Fibroblast of lung (primary cell): ENCODE measurements around the gene MYBL2. TPM values are rescaled to one million over a fixed set of nuclear protein-coding genes. Genes with fewer than 3 reads are reported as not detected.

ENCODE experiments used
- DNase-seq, 2 donors: peaks; one replicate each; pipeline versions ENCODE4 v3.0.0 to v3.0.0-alpha.2; 2010; ENCODE audit warnings: low read depth in 2 of 2
- H2AFZ ChIP-seq: 2 replicates; pipeline ENCODE4 v1.5.1; 2012; ENCODE audit warnings: low read length, control low read depth, inconsistent platforms
- H3K27ac ChIP-seq: 2 replicates; pipeline ENCODE4 v1.5.1; 2011; ENCODE audit warnings: low read length, control low read depth; ENCODE audit not compliant: insufficient read depth
- H3K27me3 ChIP-seq: 2 replicates; pipeline ENCODE4 v1.5.1; 2011; ENCODE audit warnings: mild to moderate bottlenecking, low read length; ENCODE audit not compliant: control insufficient read depth, insufficient read depth
- H3K36me3 ChIP-seq: 2 replicates; pipeline ENCODE4 v1.5.1; 2011; ENCODE audit warnings: low read length; ENCODE audit not compliant: control insufficient read depth, insufficient read depth
- H3K4me1 ChIP-seq: 2 replicates; pipeline ENCODE4 v1.5.1; 2011; ENCODE audit warnings: low read length; ENCODE audit not compliant: control insufficient read depth, insufficient read depth; ENCODE audit errors: extremely low read depth
- H3K4me2 ChIP-seq: 2 replicates; pipeline ENCODE4 v1.5.1; 2011; ENCODE audit warnings: low read length, control low read depth; ENCODE audit not compliant: insufficient read depth; ENCODE audit errors: extremely low read depth
- H3K4me3 ChIP-seq, 4 experiments: fragments of 200-600 bp in 1 of 4; sonication (generic) in 1 of 4; replicated peaks in 1 of 4; 2 replicates each; pipeline ENCODE4 v1.5.1; 2011 to 2016; ENCODE audit warnings: low read length in 4 of 4, low read depth in 3 of 4, mild to moderate bottlenecking in 3 of 4, control low read depth in 2 of 4, inconsistent platforms in 1 of 4, mixed read lengths in 1 of 4; ENCODE audit not compliant: insufficient read depth in 1 of 4; ENCODE audit errors: control extremely low read depth in 1 of 4
- H3K79me2 ChIP-seq: 2 replicates; pipeline ENCODE4 v1.5.1; 2012; ENCODE audit warnings: mild to moderate bottlenecking, low read length, inconsistent platforms; ENCODE audit not compliant: control insufficient read depth, insufficient read depth
- H3K9ac ChIP-seq: 2 replicates; pipeline ENCODE4 v1.5.1; 2011; ENCODE audit warnings: mild to moderate bottlenecking, low read length, control low read depth; ENCODE audit not compliant: insufficient read depth
- H3K9me3 ChIP-seq: 2 replicates; pipeline ENCODE4 v1.5.1; 2012; ENCODE audit warnings: low read depth, low read length; ENCODE audit not compliant: control insufficient read depth, insufficient read depth
- H4K20me1 ChIP-seq: 2 replicates; pipeline ENCODE4 v1.5.1; 2011; ENCODE audit warnings: low read length; ENCODE audit not compliant: control insufficient read depth, insufficient read depth; ENCODE audit errors: extremely low read depth
- EZH2 ChIP-seq: IDR thresholded peaks from 2 replicates; pipeline ENCODE4 v1.5.1; 2012; ENCODE audit warnings: low read length, control low read depth, mild to moderate bottlenecking; ENCODE audit errors: missing control alignments
- polyA plus RNA-seq, 2 donors: library from polyadenylated mRNA; depleted of rRNA in 1 of 2; stranded (reverse) in 1 of 2; unstranded in 1 of 2; fragments of >200 nt; gene quantifications; 2 replicates each; pipeline ENCODE4 v1.2.1, GENCODE V29; 2011 to 2012; ENCODE audit warnings: missing spikeins in 1 of 2
- total RNA-seq: library from RNA; depleted of rRNA; stranded (reverse); fragments of >200 nt; gene quantifications from 2 replicates; pipeline ENCODE4 v1.2.1, GENCODE V29; 2014
- TF ChIP-seq, protein P1 (sequence below), 2 donors: IDR thresholded peaks in 1 of 2; conservative IDR thresholded peaks in 1 of 2; 1 replicate in 1 of 2; 2 replicates in 1 of 2; pipeline ENCODE4 v1.5.1; 2011 to 2012; ENCODE audit warnings: low read length in 2 of 2, control low read depth in 1 of 2, inconsistent platforms in 1 of 2, low read depth in 1 of 2, mild to moderate bottlenecking in 1 of 2

The MYBL2 gene
- total and polyA plus RNA-seq, 2 donors (not counting 1 experiment from before 2014, with no cell fraction given): 1.2 to 2.7 TPM

DNA sequence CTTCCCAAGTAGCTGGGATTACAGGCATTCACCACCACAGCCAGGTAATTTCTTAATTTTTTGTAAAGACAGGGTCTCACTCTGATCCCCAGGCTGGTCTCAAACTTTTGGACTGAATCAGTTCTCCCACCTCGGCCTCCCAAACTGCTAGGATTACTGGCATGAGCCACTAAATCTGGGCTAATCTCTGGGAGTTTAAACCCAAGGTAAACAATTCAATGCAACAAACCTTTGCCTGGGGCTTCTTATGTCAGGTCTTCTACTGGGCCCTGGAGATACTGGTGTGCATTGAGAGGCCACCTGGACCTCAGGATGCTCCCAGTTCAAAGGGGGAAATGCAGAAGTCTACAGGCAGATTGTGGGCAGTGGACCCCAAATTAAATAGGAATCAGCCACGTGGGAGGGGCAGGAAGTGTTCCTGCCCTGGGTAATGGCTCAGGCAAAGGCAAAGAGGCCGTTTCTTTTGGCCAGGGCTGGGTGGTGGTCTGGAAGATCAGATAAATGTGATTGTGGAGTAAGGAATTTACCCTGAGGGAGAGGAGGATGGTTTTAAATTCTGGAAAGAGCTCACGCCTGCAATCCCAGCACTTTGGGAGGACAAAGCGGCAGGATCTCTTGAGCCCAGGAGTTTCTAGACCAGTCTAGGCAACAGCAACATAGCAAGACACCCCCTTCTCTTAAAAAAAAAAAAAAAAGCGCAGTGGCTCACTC, 1.3 kb upstream of the MYBL2 start:
- no peak overlapping the region for H3K27ac ChIP-seq
- H3K4me1 ChIP-seq: no peaks in the 10 kb centered on the region
- H3K4me2 ChIP-seq: no peak overlapping the region
- H2AFZ ChIP-seq: no peak overlapping the region
- H3K79me2 ChIP-seq: no peaks in the 10 kb centered on the region
- H4K20me1 ChIP-seq: no peaks in the 10 kb centered on the region
- no peak overlapping the region for H3K9ac ChIP-seq
- DNase-seq: no peak
- TF ChIP-seq, protein P1, sequence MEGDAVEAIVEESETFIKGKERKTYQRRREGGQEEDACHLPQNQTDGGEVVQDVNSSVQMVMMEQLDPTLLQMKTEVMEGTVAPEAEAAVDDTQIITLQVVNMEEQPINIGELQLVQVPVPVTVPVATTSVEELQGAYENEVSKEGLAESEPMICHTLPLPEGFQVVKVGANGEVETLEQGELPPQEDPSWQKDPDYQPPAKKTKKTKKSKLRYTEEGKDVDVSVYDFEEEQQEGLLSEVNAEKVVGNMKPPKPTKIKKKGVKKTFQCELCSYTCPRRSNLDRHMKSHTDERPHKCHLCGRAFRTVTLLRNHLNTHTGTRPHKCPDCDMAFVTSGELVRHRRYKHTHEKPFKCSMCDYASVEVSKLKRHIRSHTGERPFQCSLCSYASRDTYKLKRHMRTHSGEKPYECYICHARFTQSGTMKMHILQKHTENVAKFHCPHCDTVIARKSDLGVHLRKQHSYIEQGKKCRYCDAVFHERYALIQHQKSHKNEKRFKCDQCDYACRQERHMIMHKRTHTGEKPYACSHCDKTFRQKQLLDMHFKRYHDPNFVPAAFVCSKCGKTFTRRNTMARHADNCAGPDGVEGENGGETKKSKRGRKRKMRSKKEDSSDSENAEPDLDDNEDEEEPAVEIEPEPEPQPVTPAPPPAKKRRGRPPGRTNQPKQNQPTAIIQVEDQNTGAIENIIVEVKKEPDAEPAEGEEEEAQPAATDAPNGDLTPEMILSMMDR (conservative IDR thresholded peaks at IDR 0.05 in 1 of 2, IDR thresholded peaks at IDR 0.05 in 1 of 2; ENCODE audit: low read depth in 1 of 2, low read length in 2 of 2): no peak
- TF ChIP-seq EZH2: no peak
- no peak overlapping the region for H3K4me3 ChIP-seq
- H3K36me3 ChIP-seq: no peaks in the 10 kb centered on the region
- no peaks in the 10 kb centered on the region for H3K9me3 ChIP-seq
- H3K27me3 ChIP-seq: no peaks in the 10 kb centered on the region

DNA sequence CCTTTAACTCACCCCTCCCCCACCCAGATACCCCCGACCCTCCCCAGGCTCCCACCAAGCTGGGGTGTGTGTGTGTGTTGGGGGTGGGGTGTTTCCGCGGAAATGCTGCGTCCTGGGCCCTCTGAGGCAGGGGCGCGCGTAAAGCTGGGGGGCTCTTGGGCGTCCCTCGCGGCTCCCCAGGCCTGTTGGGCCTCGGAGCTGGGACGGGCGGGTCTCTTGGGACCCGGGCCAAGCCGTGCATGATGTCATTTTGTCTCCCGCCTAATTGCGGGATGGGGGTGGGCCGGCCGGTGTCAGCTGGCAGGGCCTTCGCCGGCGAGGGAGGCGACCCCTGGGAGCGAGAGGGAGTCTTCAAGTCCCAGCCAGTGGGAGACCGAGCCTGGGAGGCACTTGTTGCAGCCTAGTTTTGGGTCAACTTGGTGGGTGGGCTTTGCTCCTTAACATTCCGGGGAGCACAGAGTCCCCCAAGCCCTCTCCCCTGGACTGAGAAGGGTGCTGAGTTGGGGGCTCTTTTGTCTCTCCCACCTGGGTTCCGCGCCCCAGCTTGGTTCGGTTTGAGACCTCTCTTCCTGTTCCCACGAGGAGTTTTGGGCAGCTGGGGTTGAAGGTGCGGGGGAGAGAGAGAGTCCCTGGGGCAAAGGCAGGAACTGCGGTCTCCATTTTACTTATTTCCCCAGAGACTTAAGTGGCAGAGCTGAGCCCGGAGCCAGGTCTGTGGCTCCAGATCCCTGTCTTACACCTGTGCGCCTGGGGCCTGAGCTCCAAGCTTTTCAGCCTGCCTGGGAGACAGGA, 623 bp downstream of the MYBL2 start:
- peak overlapping the region; percentile 77 for H3K4me2 ChIP-seq
- no peak overlapping the region for H3K27ac ChIP-seq
- H3K4me1 ChIP-seq: no peaks in the 10 kb centered on the region
- no peaks in the 10 kb centered on the region for H3K79me2 ChIP-seq
- no peaks in the 10 kb centered on the region for H3K27me3 ChIP-seq
- H2AFZ ChIP-seq: no peak overlapping the region
- peak overlapping the region; percentile 19 to 47 (median 26) for H3K4me3 ChIP-seq
- TF ChIP-seq, protein P1 (conservative IDR thresholded peaks at IDR 0.05 in 1 of 2, IDR thresholded peaks at IDR 0.05 in 1 of 2; ENCODE audit: low read depth in 1 of 2, low read length in 2 of 2): no peak
- TF ChIP-seq EZH2: no peak
- DNase-seq: peak in 1 of 2 donors; percentile 13
- no peaks in the 10 kb centered on the region for H4K20me1 ChIP-seq
- H3K9ac ChIP-seq: peak overlapping the region; percentile 13
- H3K9me3 ChIP-seq: no peaks in the 10 kb centered on the region
- H3K36me3 ChIP-seq: no peaks in the 10 kb centered on the region

DNA sequence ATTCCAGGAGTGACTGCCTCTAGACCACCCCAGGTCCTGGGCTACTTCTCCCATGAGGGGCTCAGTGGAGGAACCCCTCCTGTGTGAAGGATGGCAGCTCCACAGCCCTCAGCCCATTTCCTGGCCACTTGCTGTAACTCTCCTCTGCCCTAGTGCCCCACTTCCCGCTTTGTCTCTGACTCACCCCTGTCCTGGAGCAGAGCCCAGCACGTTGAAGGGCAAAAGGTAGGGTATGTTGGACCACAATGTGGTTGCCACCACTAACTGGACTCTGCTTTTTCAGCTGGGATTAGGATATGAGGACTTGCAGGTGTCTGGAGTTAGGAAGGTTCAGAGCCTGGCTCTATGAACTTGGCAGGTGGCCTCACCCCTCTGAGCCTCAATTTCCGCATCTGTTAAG, 2.4 kb downstream of the MYBL2 start:
- TF ChIP-seq, protein P1 (conservative IDR thresholded peaks at IDR 0.05 in 1 of 2, IDR thresholded peaks at IDR 0.05 in 1 of 2; ENCODE audit: low read depth in 1 of 2, low read length in 2 of 2): no peak
- no peak for TF ChIP-seq EZH2
- Histone ChIP-seq H2AFZ (no peak overlapping the region), H3K4me1 (no peaks in the 10 kb centered on the region), H4K20me1 (no peaks in the 10 kb centered on the region), H3K4me2 (no peak overlapping the region), H3K4me3 (no peak overlapping the region), H3K9ac (no peak overlapping the region), H3K27ac (no peak overlapping the region), H3K36me3 (peaks cover 2% of the 10 kb centered on the region), H3K9me3 (no peaks in the 10 kb centered on the region), H3K27me3 (no peaks in the 10 kb centered on the region), H3K79me2 (no peaks in the 10 kb centered on the region)
- DNase-seq: peak; percentile 64 to 73
